SK-N-SH (cell line): ENCODE measurements around the gene CDK5RAP2. TPM values are rescaled to one million over a fixed set of nuclear protein-coding genes. Genes with fewer than 3 reads are reported as not detected.

Experiments
- CTCF ChIA-PET: fragments of 300-600, 350-600 bp; formaldehyde crosslinking; extraction: SDS; loops from one replicate; lab custom pipeline; 2021; lab: Yijun Ruan, JAX
- POLR2A ChIA-PET: fragments of 350-600 bp; sonication (Branson Sonifier 250); formaldehyde crosslinking; extraction: SDS; loops from one replicate; lab custom pipeline; 2020; ENCODE audit warnings: antibody characterized with exemption, inconsistent platforms; lab: Yijun Ruan, JAX
- DNase-seq: peaks from one replicate; pipeline ENCODE4 v3.0.0; 2012
- H2AFZ ChIP-seq: fragments of 200-600 bp; sonication (generic); 2 replicates; pipeline ENCODE4 v1.8.1; 2016; ENCODE audit warnings: antibody characterized with exemption, mild to moderate bottlenecking, low read depth
- H3F3A ChIP-seq: fragments of 200-600 bp; sonication (generic); replicated peaks from 2 replicates; pipeline ENCODE3; 2016; ENCODE audit warnings: antibody characterized with exemption, mild to moderate bottlenecking; ENCODE audit not compliant: insufficient read depth
- H3K27ac ChIP-seq, 2 experiments: fragments of 200-500 bp in 1 of 2; fragments of 200-600 bp in 1 of 2; sonication (Bioruptor generic) in 1 of 2; sonication (generic), shearing (Covaris generic) in 1 of 2; 2 replicates each; pipeline versions ENCODE4 v1.5.1 to v1.6.1; 2014 to 2016; ENCODE audit warnings: low read depth in 2 of 2, inconsistent platforms in 1 of 2, low read length in 1 of 2, mild to moderate bottlenecking in 1 of 2, mixed read lengths in 1 of 2
- H3K27me3 ChIP-seq: fragments of 200-600 bp; sonication (generic), shearing (Covaris generic); 2 replicates; pipeline ENCODE4 v1.6.1; 2016; ENCODE audit warnings: mixed run types; ENCODE audit not compliant: insufficient read depth
- H3K36me3 ChIP-seq, 2 experiments: fragments of 200-500 bp in 1 of 2; fragments of 200-600 bp in 1 of 2; sonication (Bioruptor generic) in 1 of 2; sonication (generic) in 1 of 2; replicated peaks in 1 of 2; 2 replicates each; pipeline versions ENCODE3 to v1.5.1; 2014 to 2016; ENCODE audit warnings: low read length in 1 of 2, mild to moderate bottlenecking in 1 of 2; ENCODE audit not compliant: insufficient read depth in 2 of 2, control insufficient read depth in 1 of 2
- H3K4me1 ChIP-seq, 2 experiments: fragments of 200-500 bp in 1 of 2; fragments of 200-600 bp in 1 of 2; sonication (Bioruptor generic) in 1 of 2; sonication (generic), shearing (Covaris generic) in 1 of 2; 2 replicates each; pipeline versions ENCODE4 v1.5.1 to v1.6.1; 2014 to 2016; ENCODE audit warnings: low read depth in 1 of 2, low read length in 1 of 2, mixed run types in 1 of 2; ENCODE audit not compliant: insufficient read depth in 2 of 2, control insufficient read depth in 1 of 2
- H3K4me2 ChIP-seq: fragments of 200-600 bp; sonication (generic), shearing (Covaris generic); 2 replicates; pipeline ENCODE4 v1.6.1; 2017; ENCODE audit warnings: mixed run types
- H3K4me3 ChIP-seq, 2 experiments: fragments of 200-500 bp in 1 of 2; fragments of 200-600 bp in 1 of 2; sonication (Bioruptor generic) in 1 of 2; sonication (generic), shearing (Covaris generic) in 1 of 2; 2 replicates each; pipeline versions ENCODE4 v1.5.1 to v1.8.1; 2014 to 2016; ENCODE audit warnings: low read depth in 2 of 2, inconsistent platforms in 1 of 2, low read length in 1 of 2, mild to moderate bottlenecking in 1 of 2, mixed read lengths in 1 of 2, moderate library complexity in 1 of 2
- H3K79me2 ChIP-seq: fragments of 200-600 bp; sonication (generic); 2 replicates; pipeline ENCODE4 v1.8.1; 2017; ENCODE audit warnings: mild to moderate bottlenecking; ENCODE audit not compliant: insufficient read depth
- H3K9ac ChIP-seq: fragments of 200-600 bp; sonication (generic); 2 replicates; pipeline ENCODE4 v1.6.1; 2017; ENCODE audit warnings: mixed run types
- H3K9me2 ChIP-seq: fragments of 200-600 bp; sonication (generic); 2 replicates; pipeline ENCODE4 v1.6.1; 2017; ENCODE audit warnings: mixed run types
- H3K9me3 ChIP-seq: fragments of 200-600 bp; sonication (generic); 2 replicates; pipeline ENCODE4 v1.6.1; 2017; ENCODE audit warnings: mixed run types, mild to moderate bottlenecking, moderate library complexity
- H4K20me1 ChIP-seq: fragments of 200-600 bp; sonication (generic); 2 replicates; pipeline ENCODE4 v1.6.1; 2017; ENCODE audit warnings: mild to moderate bottlenecking, mixed run types; ENCODE audit not compliant: insufficient read depth
- CHD2 ChIP-seq: fragments of 150-350 bp; IDR thresholded peaks from 2 replicates; pipeline ENCODE4 v1.6.1; 2018; ENCODE audit warnings: low read length; ENCODE audit not compliant: partially characterized antibody
- EP300 ChIP-seq, 2 experiments: IDR thresholded peaks; 2 replicates each; pipeline versions ENCODE4 v1.4.0 to v1.6.1; 2012; ENCODE audit warnings: borderline replicate concordance in 1 of 2, low read depth in 1 of 2, low read length in 1 of 2
- POLR2AphosphoS5 ChIP-seq: IDR thresholded peaks from 2 replicates; pipeline ENCODE4 v1.6.1; 2012; ENCODE audit warnings: low read depth, low read length
- SMC3 ChIP-seq: IDR thresholded peaks from 2 replicates; pipeline ENCODE4 v1.6.1; 2012; ENCODE audit warnings: low read depth, low read length, improper control_type of control experiment
- TEAD4 ChIP-seq: IDR thresholded peaks from 2 replicates; pipeline ENCODE4 v1.4.0; 2012; ENCODE audit warnings: mild to moderate bottlenecking, borderline replicate concordance; ENCODE audit not compliant: insufficient read depth
- YY1 ChIP-seq: IDR thresholded peaks from 2 replicates; pipeline ENCODE4 v1.4.0; 2012; ENCODE audit warnings: low read depth, mild to moderate bottlenecking
- ZBTB33 ChIP-seq: IDR thresholded peaks from 2 replicates; pipeline ENCODE4 v1.4.0; 2012; ENCODE audit warnings: low read depth, borderline replicate concordance
- WGBS: methylation state at CpG from one replicate; pipeline ENCODE4 v1.1.6; 2017; ENCODE audit warnings: low lambda C conversion rate; 5-methylcytosine and 5-hydroxymethylcytosine counted together
- polyA plus RNA-seq, 3 experiments: library from polyadenylated mRNA; depleted of rRNA; stranded (reverse); fragments of >200 nt; gene quantifications; 2 replicates each; pipeline ENCODE4 v1.2.3, GENCODE V29; 2012
- TF ChIP-seq, protein P1 (sequence below): fragments of 200-600 bp; sonication (generic); IDR thresholded peaks from 2 replicates; pipeline ENCODE4 v1.6.1; 2017; ENCODE audit warnings: antibody characterized with exemption, mild to moderate bottlenecking, moderate library complexity

Gene CDK5RAP2
- polyA plus RNA-seq, 1 of the 3 experiments (the other 2 are of a cell fraction): 20.7 TPM

DNA sequence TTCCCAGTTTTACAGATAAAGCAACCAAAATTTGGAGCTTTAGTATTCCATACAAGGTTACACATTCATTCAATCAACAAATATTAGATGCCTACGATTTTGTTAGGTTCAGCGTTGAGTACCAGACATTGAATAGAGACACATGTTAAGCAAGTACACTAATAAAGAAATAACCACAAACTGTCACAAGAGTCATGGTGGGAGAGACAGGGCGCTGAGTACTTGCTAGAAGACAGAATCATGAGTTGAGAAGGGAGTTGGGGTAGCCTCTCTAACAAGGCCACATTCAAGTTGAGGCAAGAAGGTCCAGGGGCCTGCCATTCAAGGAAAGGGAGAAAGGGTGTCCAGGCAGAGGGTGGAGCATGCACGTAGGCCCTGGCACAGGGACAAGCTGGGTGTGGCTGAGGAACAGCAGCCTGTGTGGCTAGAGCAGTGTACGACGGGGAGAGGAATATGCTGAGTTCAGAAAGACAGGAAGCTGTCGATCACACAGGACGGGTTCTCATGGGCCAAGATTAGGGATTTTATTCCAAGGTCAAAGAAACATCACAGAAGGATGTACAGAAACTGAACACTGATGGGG lies 17.0 kb downstream of the CDK5RAP2 start:
- no peak overlapping the region for H3K27ac ChIP-seq
- H3K4me3 ChIP-seq: no peak overlapping the region
- no peak overlapping the region for H3K4me2 ChIP-seq
- H2AFZ ChIP-seq: no peak overlapping the region
- 95% methylated on average over 8 of the region's 8 CpGs for WGBS
- POLR2A ChIA-PET: no interaction called here
- H3K9me3 ChIP-seq: no peaks in the 10 kb centered on the region
- TF ChIP-seq EP300 (IDR thresholded peaks at IDR 0.05; ENCODE audit: borderline replicate concordance in 1 of 2, low read depth in 1 of 2, low read length in 1 of 2): no peak
- peaks cover 37% of the 10 kb centered on the region for H3K79me2 ChIP-seq
- peaks cover under 1% of the 10 kb centered on the region for H3F3A ChIP-seq
- H3K4me1 ChIP-seq: peaks cover 0 to 3% of the 10 kb centered on the region in 2 experiments; a peak in 2 of 4 replicates
- no peaks in the 10 kb centered on the region for H3K27me3 ChIP-seq
- peaks cover 21 to 34% of the 10 kb centered on the region in 2 experiments for H3K36me3 ChIP-seq
- no peaks in the 10 kb centered on the region for H3K9me2 ChIP-seq
- CTCF ChIA-PET: interaction anchor here (1.4 kb wide), 1 partner anchor 24 kb away, joined by 3 read pairs; no protein-coding TSS in a partner anchor
- no peak for DNase-seq
- H3K9ac ChIP-seq: no peak overlapping the region
- no peaks in the 10 kb centered on the region; the same call in 1 of the 2 replicates for H4K20me1 ChIP-seq

GRCh38 chr9:120561709-120562108 lies 18.3 kb downstream of the CDK5RAP2 start:
- Histone ChIP-seq H3K9me2 (no peaks in the 10 kb centered on the region), H3K4me1 (peaks cover 0 to 3% of the 10 kb centered on the region in 2 experiments; a peak in 1 of 4 replicates), H3F3A (no peaks in the 10 kb centered on the region), H3K9me3 (no peaks in the 10 kb centered on the region), H3K27ac (no peak overlapping the region), H3K79me2 (peaks cover 48% of the 10 kb centered on the region), H3K4me3 (no peak overlapping the region), H3K9ac (no peak overlapping the region), H4K20me1 (no peaks in the 10 kb centered on the region; the same call in 1 of the 2 replicates), H3K36me3 (peaks cover 11 to 24% of the 10 kb centered on the region in 2 experiments), H3K27me3 (no peaks in the 10 kb centered on the region), H3K4me2 (no peak overlapping the region)
- WGBS: 100% methylated on average over 1 of the region's 1 CpG
- DNase-seq: no peak
- TF ChIP-seq CHD2 (no peak), POLR2AphosphoS5 (no peak), TEAD4 (no peak), SMC3 (no peak), ZBTB33 (no peak), YY1 (no peak)
- TF ChIP-seq, protein P1, sequence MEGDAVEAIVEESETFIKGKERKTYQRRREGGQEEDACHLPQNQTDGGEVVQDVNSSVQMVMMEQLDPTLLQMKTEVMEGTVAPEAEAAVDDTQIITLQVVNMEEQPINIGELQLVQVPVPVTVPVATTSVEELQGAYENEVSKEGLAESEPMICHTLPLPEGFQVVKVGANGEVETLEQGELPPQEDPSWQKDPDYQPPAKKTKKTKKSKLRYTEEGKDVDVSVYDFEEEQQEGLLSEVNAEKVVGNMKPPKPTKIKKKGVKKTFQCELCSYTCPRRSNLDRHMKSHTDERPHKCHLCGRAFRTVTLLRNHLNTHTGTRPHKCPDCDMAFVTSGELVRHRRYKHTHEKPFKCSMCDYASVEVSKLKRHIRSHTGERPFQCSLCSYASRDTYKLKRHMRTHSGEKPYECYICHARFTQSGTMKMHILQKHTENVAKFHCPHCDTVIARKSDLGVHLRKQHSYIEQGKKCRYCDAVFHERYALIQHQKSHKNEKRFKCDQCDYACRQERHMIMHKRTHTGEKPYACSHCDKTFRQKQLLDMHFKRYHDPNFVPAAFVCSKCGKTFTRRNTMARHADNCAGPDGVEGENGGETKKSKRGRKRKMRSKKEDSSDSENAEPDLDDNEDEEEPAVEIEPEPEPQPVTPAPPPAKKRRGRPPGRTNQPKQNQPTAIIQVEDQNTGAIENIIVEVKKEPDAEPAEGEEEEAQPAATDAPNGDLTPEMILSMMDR: no peak
- TF ChIP-seq, all 33 proteins: peak for 0
- POLR2A ChIA-PET: no interaction called here
- CTCF ChIA-PET: no interaction called here
- no peak overlapping the region for H2AFZ ChIP-seq
